Fibroblast of peridontal ligament (primary cell): ENCODE measurements around the gene TAS2R8.
"Not testable (repeated sequence)": the region's sequence is repeated elsewhere in the genome, so short reads cannot be mapped to it uniquely, and the experiment has no call there.

Experiments used
- DNase-seq: peaks from one replicate; pipeline ENCODE4 v3.0.0-alpha.2; 2010; ENCODE audit errors: extremely low read depth

TAS2R8 gene, protein sequence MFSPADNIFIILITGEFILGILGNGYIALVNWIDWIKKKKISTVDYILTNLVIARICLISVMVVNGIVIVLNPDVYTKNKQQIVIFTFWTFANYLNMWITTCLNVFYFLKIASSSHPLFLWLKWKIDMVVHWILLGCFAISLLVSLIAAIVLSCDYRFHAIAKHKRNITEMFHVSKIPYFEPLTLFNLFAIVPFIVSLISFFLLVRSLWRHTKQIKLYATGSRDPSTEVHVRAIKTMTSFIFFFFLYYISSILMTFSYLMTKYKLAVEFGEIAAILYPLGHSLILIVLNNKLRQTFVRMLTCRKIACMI

DNA sequence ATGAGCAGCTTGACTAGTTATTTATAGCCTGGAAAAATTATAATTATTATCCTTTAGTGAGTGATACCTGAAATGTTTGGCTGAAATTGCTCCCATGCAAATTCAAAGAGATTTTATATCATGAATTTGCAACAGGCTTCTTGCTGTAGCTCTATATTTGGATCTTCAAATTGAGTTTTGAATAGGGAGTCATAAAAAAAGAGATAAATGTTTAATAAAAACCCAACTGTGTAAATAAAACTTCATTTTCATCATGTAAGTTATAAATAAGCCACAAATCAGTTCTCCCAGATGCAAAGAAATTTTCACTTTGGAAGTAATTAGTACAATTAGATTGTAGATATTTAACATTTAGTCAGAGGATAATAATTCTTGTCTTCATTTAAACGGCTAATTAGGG, at the start of gene TAS2R8:
TAS2R8 (minus strand) TSS at position 101 of the 400 bp plus-strand sequence. CDS start 306 bp downstream, outside the sequence.
- no peak for DNase-seq

DNA sequence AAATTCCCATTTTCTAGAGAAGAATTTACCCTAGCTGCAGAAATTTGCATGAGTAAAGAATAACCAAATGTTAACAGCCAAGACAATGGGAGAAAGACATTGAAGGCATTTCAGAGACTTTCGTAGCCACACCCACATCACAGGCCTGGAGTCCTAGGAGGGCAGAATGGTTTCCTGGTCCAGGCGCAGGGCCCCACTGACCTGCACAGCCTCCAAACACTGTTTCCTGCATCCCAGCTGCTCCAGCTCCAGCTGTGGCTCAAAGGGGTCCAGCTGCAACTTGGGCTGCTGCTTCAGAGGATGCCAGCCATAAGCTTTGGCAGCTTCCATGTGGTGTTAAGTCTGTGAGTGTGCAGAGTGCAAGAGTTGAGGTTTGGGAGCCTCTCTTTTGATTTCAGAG, 48.7 kb upstream of the TAS2R8 start:
- DNase-seq: no peak

DNA sequence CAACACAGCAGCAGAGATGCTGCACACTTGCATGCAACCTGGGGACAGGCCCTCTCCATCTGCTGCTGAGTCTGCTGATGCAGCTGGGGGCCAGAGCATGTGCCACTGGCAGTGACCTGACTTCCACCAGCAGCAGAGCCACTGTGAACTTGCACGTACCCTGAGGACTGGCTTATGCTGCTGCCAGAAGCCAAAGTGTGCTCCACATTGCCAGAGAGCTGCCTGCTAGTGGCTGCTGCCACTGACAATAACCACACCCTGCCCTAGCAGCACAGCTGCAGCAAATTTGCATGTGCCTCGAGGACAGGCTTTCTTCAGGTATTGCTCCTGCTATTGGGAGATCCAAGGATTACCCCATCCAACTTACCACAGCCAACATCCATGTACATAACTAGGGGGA, 46.7 kb upstream of the TAS2R8 start:
- no peak for DNase-seq

DNA sequence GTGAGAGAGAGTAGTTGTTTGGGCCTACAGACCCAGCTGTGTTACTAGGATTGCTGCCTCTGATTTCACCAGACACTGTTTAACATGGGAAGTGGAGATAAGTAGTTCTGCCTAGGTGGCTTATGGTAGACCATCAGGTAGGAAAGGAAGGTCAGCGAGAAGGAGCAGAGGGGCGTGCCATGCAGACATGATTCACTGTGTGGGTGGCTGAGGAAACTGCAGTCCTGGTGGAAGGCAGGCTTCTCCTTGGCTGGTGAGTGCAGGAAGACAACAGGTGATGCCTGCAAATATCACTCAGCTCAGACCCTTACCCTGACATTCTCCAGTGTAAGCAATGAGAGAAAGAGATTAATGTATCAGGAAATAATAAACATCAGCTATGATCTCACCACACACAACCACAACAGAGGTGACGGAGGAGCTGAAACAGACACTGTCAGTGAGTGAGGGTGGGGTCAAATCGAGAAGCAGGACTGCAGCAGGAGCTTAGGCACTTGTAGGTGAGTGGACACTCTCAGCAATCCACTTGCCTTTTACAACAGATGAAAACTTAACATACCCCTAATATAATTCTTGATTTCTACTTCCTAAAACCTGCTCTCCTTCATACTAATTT, 44.3 kb upstream of the TAS2R8 start:
- DNase-seq: no peak

DNA sequence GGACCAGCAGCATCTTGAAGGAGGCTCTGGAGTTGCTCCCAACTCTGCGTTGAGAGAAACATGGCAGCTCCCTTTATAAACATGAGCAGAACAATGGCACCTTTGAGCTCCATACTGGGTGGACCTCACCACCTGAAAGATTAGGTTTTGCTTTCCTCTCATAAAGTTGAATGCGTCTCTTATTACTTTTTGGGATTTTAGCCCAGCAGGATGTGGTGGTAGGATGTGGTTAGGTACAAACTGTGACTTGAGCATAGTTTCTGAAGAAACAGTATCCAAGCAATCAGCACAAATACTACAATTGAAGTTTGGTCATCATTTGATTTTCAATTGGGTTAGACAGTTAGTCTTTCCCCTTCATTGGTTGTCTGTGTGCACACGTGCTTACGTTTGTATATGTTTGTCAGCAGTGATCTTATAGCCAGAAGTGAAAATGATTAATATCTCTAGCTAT, 42.4 kb upstream of the TAS2R8 start, which contains the start of gene PRR4:
PRR4 (minus strand) TSS at position 51 of the 454 bp plus-strand sequence; CDS start at position 13, 38 bp downstream.
- no peak for DNase-seq

DNA sequence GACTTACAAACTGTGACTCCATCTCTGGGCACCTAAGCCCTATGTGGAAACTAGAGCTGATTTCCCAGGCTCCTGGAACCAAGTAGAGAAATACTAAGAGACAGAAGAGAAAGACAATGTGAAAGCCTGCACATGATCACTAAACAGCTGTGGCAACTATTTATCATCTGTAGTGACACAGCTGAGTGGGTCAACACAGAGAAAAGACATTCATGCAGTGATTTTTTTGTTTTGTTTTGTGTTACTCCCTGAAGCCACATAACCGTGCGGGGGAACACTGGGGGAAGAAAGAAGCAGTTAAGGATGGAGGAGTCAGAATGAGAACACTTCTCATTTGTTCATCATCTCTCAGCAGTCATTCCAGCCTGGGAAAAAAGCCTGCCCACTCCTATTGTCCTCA, 40.7 kb upstream of the TAS2R8 start:
- DNase-seq: no peak

DNA sequence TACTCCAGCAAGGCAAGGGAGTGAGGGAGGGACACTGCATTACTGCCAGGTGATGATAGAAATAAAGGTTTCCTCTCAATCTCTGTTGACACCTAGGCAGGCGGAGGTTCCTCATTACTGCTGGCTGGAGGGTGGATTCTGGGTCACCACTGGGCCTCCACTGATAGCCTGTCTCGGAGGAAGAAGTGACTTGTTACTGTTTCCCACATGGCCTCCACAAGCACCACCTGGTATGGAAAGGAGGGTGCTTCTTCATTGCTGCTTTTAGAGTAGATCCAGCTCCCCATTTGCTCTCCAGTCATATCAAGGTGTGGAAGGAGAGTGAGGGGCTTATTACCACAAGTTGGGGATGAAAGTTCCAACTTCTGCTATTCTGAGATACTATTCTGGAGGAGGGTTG, 35.8 kb upstream of the TAS2R8 start:
- no peak for DNase-seq

DNA sequence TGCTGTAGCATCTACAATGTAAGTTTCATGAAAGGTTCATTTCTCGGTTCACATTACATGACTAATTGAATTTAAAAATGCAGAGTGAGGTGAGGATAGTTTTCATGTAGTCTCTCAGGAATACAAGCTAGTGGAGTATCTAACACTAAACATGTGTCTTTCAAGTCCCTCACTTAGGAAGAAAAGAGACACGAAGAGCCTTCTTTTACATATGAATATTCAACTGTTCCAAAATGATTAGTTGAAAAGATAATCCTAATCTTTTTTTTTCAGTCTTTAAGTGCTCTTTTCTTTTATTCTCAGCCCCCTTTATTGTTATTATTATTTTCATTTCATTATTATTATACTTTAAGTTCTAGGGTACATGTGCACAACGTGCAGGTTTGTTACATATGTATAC, 31.4 kb upstream of the TAS2R8 start:
- no peak for DNase-seq

DNA sequence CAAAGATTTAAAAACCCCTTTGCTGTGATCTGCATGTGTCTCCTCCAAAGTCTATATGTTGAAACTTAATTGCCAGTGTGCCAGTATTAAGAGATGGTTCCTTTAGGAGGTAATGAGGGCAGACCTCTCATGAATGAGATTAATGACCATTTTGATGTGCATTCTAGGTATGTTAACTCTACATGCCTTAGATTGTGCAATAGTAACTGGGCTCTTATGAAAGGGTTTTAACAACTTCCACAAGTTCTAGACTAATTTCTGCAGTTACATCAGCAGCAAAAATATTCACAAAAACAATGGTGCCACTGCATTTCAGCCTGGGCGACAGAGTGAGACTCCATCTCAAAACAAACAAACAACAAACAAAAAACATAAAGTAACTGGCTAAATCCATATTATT, 22.9 kb upstream of the TAS2R8 start:
- peak; percentile 2 for DNase-seq

DNA sequence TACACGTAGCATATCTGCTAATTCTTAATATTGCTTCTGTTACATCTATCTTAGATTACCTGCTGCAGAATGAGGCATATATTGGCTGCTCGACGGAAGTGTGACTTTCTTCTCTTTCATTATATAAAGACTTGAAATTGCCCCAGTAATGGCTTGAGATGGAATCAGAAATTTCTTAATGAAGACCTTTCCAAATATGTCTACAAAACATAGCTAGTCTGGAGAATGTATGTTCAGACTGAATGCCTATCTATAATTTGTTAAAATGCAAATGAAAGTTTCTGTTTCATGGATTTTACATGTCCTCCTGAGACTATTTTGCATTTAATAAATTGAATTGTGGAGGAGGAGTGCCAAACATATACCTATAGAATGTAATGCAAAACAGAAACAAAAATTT, 19.2 kb upstream of the TAS2R8 start, which contains the start of gene TAS2R10:
TAS2R10 (minus strand) TSS at position 101 of the 400 bp plus-strand sequence; CDS start at position 12, 89 bp downstream.
- DNase-seq: no peak

DNA sequence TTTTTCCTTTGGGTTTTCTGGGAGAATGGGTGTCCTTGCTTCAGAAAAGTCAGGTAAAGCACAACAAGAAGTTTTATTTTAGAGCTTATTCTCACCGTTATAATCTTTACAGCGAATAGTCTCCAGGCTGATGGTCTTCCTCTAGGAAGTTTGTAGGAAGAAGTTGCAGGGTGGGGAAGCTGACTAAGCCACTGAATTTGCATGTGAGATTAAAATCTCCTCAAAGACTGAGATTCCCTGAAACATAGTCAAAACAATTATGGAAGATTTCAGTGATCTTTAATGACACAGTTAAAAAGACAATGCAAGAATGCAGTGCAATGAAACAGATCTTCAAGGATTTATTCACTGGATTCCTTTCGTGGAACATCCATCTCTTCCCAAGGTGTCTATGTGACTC, 17.9 kb upstream of the TAS2R8 start:
- DNase-seq: no peak

DNA sequence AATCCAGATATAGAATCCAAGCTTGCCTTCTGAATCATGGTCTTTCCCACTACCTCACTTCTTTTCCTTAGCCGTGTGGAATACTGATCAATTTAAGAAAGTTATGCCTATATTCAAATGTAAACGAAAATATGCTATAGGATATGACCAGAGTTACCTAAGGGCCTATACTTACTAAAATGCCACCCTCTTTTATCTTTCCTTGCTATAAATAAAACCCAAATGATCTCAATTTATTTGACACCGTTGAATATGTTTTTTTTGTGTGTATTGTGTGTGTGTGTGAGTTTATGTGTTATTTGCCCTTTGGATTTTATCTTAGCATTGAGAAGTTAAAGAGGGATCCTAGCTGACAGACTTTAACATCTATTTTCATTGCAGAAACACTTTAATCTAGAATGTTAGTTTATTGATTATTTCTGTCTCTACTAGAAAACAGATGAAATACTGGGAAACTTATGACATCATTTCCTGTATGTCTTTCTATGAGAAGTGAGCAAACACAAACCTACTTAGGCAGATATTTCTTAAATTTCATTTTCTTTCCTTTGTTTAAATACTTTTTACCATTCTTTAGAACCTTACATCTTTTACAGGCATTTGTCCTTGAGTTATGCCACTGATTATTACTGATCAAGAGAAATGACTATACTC, 4.9 kb upstream of the TAS2R8 start:
- no peak for DNase-seq

DNA sequence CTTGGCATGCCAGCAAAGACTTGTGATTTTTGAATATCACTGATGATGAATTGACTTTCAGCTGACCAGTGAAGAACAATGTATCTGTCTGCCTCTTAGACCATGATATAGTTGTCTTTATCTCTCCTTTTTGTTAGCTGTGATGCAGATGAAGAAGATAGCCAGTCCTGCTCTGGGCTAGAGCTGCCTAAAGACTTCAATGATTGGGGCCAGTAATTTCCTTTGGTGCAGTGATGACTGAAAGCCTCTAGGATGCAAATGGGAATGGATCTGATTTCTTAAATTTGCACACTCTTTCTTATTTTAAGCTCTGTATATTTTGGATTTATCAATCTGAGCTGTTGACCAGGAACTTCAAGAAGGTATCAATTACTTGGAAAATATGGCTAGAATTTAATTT, 3.0 kb upstream of the TAS2R8 start, which contains the start of gene TAS2R9:
TAS2R9 (minus strand) TSS at position 101 of the 400 bp plus-strand sequence; CDS start at position 8, 93 bp downstream.
- DNase-seq: no peak

DNA sequence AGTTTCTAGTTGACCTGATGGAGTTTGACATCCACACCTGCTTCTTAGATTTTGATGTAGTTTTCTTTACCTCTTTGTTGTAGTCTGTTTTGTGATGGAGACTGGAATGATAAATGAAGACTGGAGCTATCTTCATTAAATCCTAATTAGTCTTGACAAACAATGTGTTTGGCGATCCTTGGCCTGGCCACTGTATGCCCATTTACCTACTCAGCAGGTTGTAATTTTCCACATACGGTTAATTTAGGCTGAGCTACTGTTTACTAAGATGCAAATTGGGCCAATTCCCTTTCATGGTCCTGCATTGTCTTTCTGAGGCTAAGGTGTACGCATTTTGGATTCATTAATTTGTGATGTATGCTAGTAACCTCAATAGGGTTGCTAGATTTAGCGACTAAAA, 4.5 kb downstream of the TAS2R8 start, which contains the start of gene TAS2R7:
TAS2R7 (minus strand) TSS at position 41 of the 400 bp plus-strand sequence. CDS start 57 bp downstream, outside the sequence.
- DNase-seq: no peak

DNA sequence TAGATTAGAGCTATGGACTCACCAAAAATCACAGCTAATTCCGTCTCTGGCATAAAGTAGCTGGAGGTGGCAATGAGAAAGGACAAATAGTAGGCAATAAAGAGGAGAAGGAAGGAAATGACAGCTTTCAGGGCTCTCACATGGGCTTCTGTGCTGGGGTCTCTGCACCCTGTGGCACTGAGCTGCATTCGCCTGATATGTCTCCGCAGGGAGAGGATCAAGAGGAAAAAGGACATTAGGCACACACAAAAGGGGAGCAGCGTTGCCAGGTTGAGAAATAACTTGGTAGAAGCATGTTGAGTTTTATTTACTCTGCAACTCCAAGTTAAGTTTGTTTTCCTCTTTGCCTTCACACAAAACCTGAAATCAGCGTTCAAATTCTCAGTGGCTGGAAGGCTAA, 5.3 kb downstream of the TAS2R8 start:
- no peak for DNase-seq

DNA sequence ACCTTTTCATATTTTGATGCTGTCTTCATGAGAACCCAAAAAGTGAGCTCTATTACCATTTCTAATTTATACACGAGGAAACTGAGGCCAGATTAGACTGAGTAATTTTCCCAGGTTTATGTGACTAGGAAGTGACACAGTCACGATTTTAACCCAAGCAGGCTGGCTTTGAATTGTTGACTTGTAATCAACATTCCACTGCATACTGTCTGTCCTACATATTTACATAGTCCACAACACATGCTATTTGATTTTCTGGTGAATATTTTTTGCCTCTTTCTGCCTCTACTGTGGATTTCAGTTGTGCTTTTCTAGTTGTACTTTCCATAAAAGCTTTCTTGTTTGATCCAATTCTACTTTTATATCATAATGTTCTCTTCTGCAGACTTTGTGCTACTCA, 12.9 kb downstream of the TAS2R8 start:
- no peak for DNase-seq

DNA sequence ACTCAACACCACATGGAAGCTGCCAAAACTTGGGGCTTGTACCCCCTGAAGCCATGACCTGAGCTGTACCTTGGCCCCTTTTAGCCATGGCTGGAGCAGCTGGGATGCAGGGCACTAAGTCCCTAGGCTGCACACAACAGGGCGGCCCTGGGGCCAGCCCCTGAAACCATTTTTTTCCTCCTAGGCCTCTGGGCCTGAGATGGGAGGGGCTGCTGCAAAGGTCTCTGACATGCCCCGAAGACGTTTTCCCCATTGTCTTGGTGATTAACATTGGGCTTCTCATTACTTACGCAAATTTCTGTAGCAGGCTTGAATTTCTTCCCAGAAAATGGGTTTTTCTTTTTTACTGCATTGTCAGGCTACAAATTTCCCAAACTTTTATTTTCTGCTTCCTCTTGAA, 15.3 kb downstream of the TAS2R8 start:
- DNase-seq: not testable (repeated sequence)

DNA sequence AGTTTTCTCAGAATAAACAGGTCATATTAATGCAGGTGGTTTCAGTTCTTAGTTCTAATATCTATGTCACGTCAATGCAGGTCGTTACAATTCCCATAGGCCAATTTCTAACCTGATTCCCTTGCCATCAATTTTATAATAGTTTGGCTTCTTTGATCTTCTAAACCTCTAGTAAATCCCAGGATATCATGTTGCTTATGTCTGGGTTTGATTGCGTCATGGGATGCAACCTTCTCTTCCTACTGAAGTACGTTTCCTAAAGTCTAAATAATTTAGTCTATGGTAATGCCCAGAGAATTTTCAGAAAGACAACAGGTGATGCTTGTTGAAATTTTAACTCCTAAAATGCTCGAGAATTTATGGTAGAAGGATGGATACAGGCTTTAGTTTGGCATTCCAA, 23.8 kb downstream of the TAS2R8 start:
- peak; percentile 1 for DNase-seq

DNA sequence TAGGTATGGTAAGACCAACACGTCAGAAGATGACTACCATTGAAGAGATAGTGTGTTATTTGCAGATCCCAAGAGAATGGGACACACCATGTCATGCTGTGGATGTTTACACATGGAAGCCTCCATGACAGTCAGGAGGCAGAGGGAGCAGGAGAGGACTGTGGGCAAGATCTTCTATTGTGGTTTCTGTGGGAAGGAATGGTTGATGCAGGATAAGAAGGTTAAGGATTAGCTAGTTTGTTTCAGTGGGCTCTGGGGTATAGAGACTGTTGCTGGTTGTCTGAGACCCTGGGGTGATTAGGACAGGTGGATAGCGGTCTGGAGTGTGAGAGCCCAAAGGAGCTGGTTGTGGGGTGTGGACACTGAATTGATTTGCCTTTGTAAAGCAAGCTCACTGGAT, 28.0 kb downstream of the TAS2R8 start:
- DNase-seq: no peak

DNA sequence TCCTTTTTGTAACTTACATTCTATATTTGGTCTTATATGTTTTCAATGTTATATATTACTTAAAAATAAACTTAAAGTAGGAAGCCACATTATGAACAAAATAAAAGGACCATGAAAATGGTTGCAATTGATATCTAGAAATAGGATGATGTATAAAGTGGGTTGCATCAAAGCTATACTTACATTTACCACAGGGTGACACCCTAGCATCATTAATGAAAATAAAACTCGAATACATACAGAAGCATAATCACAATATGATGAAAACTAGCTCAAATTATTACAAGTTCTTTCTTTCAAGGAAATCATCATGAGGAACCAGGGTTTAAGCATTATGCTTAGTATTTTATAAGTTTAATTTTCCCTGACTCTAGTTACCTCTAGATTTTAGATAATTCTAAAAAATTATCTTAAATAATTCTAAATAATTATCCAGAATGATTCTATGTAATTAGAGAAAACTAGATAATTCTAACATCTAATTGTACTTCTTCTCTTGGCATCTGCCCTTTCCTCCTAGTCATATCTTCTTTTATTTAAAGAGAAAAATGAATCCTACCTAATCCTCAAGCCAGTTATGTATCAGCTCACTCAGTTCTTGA, 35.9 kb downstream of the TAS2R8 start:
- DNase-seq: peak; percentile 70

DNA sequence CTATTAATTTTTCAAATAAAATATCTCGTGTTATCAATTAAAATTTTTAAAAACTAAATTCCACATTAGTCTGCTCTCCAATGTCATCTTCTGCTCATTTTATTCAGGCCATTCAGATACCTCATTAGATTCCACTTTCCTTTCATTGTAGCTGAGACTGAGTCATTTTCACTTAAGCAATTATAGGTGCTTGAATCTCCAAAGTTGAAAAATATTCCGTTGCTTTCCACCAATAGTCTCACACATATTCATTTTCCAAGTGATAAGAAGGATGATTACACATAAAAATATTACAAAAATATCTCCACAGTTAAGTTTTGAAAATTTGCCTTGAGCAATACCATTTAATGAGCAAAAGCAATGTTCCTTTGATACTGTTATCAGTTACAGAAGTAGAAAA, 47.4 kb downstream of the TAS2R8 start:
- no peak for DNase-seq

DNA sequence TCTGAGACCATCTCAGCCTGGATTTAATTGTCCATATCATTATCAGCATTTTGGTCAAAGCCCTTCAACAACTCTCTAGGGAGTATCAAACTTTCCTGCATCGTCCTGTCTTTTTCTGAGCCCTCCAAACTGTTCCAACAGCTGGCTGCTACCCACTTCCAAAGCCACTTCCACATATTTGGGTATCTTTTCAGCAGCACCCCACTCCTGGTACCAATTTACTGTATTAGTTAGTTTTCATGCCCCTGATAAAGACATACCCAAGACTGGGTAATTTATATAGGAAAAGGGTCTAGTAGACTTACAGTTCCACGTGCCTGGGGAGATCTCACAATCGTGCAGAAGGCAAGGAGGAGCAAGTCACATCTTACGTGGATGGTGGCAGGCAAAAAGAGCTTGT, 50.9 kb downstream of the TAS2R8 start:
- DNase-seq: no peak
